Psoas muscle (tissue), 8 donors: ENCODE results near the gene FAM184A. TPM values are rescaled to one million over a fixed set of nuclear protein-coding genes. Genes with fewer than 3 reads are reported as not detected.

ENCODE experiments used
- ATAC-seq, 4 donors: fragments of 200-7000 bp; cut with Tn5 transposase; one replicate each; pipeline ENCODE4 v1.9.1; 2020; ENCODE audit warnings: moderate library complexity in 3 of 4, mild to moderate bottlenecking in 2 of 4
- DNase-seq, 2 donors: peaks; one replicate each; pipeline ENCODE4 v3.0.0-alpha.2; 2020
- H3K27ac ChIP-seq: fragments of 200-600 bp; one replicate; pipeline ENCODE4 v1.8.0; 2022
- H3K27me3 ChIP-seq, 3 donors: fragments of 200-600 bp in 1 of 3; one replicate each; pipeline versions ENCODE4 v1.6.1 to v1.8.0; 2013 to 2022; ENCODE audit warnings: low read length in 2 of 3, mild to moderate bottlenecking in 2 of 3, moderate library complexity in 1 of 3; ENCODE audit not compliant: insufficient read depth in 3 of 3
- H3K36me3 ChIP-seq, 2 donors: fragments of 200-600 bp in 1 of 2; one replicate each; pipeline versions ENCODE4 v1.6.1 to v1.8.0; 2013 to 2022; ENCODE audit warnings: low read depth in 1 of 2, mild to moderate bottlenecking in 1 of 2, moderate library complexity in 1 of 2; ENCODE audit not compliant: insufficient read depth in 1 of 2
- H3K4me1 ChIP-seq: fragments of 200-600 bp; one replicate; pipeline ENCODE4 v1.8.0; 2022
- H3K4me3 ChIP-seq: fragments of 200-600 bp; one replicate; pipeline ENCODE4 v1.8.0; 2022; ENCODE audit warnings: mild to moderate bottlenecking
- H3K9me3 ChIP-seq: fragments of 200-600 bp; one replicate; pipeline ENCODE4 v1.8.0; 2022
- WGBS, 3 donors: extraction: QIAGEN DNeasy Blood & Tissue Kit; methylation state at CpG; one replicate each; pipeline versions ENCODE4 v1.1.6 to v1.1.7; 2013; 5-methylcytosine and 5-hydroxymethylcytosine counted together
- intact Hi-C, 2 donors: fragments of 100-400 bp; cut with DNase I; formaldehyde crosslinking; loops; one replicate each; pipeline versions ENCODE4 v1.11.0 to v1.14.2; 2022
- polyA plus RNA-seq, 3 donors: library from polyadenylated mRNA; stranded (reverse); fragments of 200-250 nt; gene quantifications; one replicate each; pipeline ENCODE4 v1.2.3, GENCODE V29; 2013
- total RNA-seq, 4 donors: library from RNA; stranded (reverse); fragmentation: NEBNext Ultra II Directional in 2 of 4; extraction: Animal tissue kit (Norgen Biotek cat#: 25700) in 2 of 4; gene quantifications; one replicate each; pipeline versions ENCODE4 v1.2.1 to v1.2.4, GENCODE V29; 2021 to 2023
- TF ChIP-seq, protein P1 (sequence below): fragments of 200-600 bp; IDR thresholded peaks from one replicate; pipeline ENCODE4 v1.8.0; 2022; ENCODE audit warnings: antibody characterized with exemption
- donor health status: healthy with polysubstance abuse.
- donor health status: DM: no; HTN: no; CAD: no; lungs with moderate emphysema.
- donor health status: Bipolar disorder and iron deficiency.
- donor health status: healthy.
- donor health status: DM: yes; HTN: yes; CAD: no.
- donor health status: DM: no; HTN: no; CAD: no.
- donor health status: DM: no; HTN: no; CAD: no.
- donor health status: DM: yes; HTN: yes; CAD: no.

Gene FAM184A
- total and polyA plus RNA-seq, 7 donors, result 0.14 to 0.52 (median 0.39) TPM

DNA sequence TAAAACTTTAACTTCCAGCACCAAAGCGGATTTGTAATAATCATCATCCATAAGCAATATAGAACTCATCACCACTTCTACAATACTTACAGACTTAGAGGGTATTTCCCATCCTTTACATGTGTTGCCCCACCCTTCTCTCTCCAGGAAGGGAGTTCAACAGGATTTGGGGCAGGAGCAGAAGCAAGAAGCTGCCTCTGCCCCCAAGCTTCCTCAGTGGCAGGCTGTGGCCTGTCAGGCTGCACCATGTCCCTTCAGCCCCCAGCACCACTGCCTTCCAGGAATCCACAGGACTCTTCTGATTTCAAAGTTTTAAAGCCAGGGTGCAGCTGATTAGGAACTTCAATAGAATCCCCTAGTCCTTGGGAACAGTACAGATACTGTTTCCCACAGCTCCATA lies 106.8 kb downstream of the FAM184A start:
- no peaks in the 10 kb centered on the region for H3K36me3 ChIP-seq
- 97 to 100% (median 99%) methylated on average over 1 of the region's 1 CpG for WGBS, 3 donors
- no peak overlapping the region for H3K4me3 ChIP-seq
- no peak for DNase-seq
- no peaks in the 10 kb centered on the region for H3K9me3 ChIP-seq
- TF ChIP-seq, protein P1, sequence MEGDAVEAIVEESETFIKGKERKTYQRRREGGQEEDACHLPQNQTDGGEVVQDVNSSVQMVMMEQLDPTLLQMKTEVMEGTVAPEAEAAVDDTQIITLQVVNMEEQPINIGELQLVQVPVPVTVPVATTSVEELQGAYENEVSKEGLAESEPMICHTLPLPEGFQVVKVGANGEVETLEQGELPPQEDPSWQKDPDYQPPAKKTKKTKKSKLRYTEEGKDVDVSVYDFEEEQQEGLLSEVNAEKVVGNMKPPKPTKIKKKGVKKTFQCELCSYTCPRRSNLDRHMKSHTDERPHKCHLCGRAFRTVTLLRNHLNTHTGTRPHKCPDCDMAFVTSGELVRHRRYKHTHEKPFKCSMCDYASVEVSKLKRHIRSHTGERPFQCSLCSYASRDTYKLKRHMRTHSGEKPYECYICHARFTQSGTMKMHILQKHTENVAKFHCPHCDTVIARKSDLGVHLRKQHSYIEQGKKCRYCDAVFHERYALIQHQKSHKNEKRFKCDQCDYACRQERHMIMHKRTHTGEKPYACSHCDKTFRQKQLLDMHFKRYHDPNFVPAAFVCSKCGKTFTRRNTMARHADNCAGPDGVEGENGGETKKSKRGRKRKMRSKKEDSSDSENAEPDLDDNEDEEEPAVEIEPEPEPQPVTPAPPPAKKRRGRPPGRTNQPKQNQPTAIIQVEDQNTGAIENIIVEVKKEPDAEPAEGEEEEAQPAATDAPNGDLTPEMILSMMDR, result no peak
- H3K27ac ChIP-seq, result no peak overlapping the region
- intact Hi-C loops, result no loop called here
- no peaks in the 10 kb centered on the region for H3K4me1 ChIP-seq
- ATAC-seq, result no peak
- H3K27me3 ChIP-seq, result no peaks in the 10 kb centered on the region

DNA sequence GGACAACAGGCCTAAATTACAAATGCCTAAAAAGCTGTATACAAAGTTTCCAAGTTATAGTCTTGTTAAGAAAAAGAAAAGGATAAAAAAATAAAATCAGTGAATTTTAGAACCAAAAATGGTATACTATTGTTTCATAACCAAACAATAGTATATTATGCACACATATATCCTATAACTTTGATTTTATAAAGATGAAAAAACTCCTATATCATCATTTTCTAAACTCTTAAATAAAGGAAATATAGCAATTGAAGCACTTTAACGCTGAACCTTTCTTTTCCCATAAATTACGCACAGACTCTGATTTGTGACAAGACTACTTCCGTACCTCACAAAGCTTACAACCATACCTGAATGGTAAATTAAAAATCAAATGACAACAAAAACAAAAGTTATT lies 107.6 kb downstream of the FAM184A start:
- TF ChIP-seq, protein P1, result no peak

DNA sequence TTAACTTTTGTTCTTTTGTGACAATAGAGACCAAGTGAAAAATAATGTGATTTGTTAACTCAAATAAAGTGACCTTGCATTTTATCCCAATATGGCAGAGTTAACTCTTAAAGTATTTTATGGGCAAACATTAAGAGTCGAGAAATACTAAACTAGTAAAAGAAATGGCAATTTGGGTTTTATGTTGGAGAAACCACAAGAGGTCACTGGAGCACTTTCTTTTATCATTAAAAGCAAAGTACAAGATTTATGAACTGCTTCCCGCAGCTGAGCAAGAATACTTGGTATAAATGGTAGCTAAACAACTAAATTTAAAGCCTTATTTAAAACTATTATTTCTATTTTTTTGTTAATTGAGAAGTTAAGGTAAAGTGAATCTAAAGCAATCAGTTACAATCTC lies 110.0 kb downstream of the FAM184A start:
- H3K27me3 ChIP-seq, result no peaks in the 10 kb centered on the region
- ATAC-seq (no peak), DNase-seq (no peak)
- no peaks in the 10 kb centered on the region for H3K36me3 ChIP-seq
- TF ChIP-seq, protein P1, result peak; percentile 44
- intact Hi-C loops, result no loop called here
- WGBS, 3 donors, result 15 to 20% (median 19%) methylated on average over 2 of the region's 2 CpGs
- H3K9me3 ChIP-seq, result no peaks in the 10 kb centered on the region
- no peak overlapping the region for H3K27ac ChIP-seq
- no peak overlapping the region for H3K4me3 ChIP-seq
- no peaks in the 10 kb centered on the region for H3K4me1 ChIP-seq

More for the DNA sequence above, 107.6 kb downstream of the FAM184A start:
- Histone ChIP-seq H3K4me3 (no peak overlapping the region), H3K27me3 (no peaks in the 10 kb centered on the region), H3K9me3 (no peaks in the 10 kb centered on the region), H3K27ac (no peak overlapping the region), H3K36me3 (no peaks in the 10 kb centered on the region), H3K4me1 (no peaks in the 10 kb centered on the region)
- intact Hi-C loops, result no loop called here
- DNase-seq (no peak), ATAC-seq (no peak)
- WGBS, 3 donors, result 91 to 96% (median 93%) methylated on average over 3 of the region's 3 CpGs

DNA sequence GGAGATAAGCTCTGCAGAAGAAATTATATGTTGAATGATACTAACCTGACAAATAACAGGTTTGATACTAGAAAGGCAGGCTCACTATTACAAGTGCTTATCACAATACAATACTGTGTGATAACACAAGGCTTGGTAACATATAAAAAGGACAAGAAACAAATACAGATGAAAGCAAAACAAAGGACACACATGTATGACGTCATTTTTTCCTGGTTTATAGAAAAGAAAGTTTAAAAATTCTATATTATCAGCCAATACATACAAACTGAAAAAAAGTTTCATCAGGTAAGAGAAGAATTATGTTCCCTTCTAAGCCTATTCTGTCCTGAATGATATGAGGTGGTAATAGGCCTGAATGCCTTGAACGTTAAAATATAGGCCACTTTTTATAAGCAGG lies 111.2 kb downstream of the FAM184A start:
- DNase-seq (no peak), ATAC-seq (no peak)
- Histone ChIP-seq H3K27me3 (no peaks in the 10 kb centered on the region), H3K9me3 (no peaks in the 10 kb centered on the region), H3K4me1 (no peaks in the 10 kb centered on the region), H3K36me3 (no peaks in the 10 kb centered on the region), H3K27ac (no peak overlapping the region), H3K4me3 (no peak overlapping the region)
- intact Hi-C loops, result loop anchor here (2.0 kb wide), 2 partner anchors 142 to 144 kb away; no protein-coding TSS in a partner anchor
- TF ChIP-seq, protein P1, result no peak
- 73 to 87% (median 84%) methylated on average over 2 of the region's 2 CpGs for WGBS, 3 donors

DNA sequence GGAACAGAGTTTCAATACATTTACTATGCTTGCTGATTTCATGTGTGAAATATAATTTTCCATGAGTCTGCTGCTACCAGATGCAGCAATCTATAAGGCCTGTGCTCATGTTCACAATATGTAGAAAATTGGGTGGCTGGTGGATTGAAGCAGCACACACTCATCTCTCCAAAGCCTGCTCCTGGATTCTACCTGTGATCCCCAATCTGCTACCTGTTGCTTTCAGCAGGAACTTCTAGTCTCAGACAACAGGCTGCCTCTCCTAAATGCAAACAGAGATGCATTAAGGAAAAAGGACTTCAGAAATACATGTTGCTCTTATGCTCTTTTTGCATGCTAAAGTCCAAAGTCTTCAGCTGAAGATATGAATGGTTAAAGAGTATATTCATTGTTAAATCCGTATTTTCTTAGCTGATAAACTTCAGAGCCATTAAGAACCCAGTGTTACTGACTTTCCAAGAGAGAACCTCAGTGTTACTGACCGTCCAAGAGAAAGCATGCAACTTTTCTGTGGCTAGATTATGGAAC lies 112.6 kb downstream of the FAM184A start:
- 80 to 87% (median 87%) methylated on average over 2 of the region's 2 CpGs for WGBS, 3 donors
- Histone ChIP-seq H3K27ac (no peak overlapping the region), H3K36me3 (no peaks in the 10 kb centered on the region), H3K27me3 (no peaks in the 10 kb centered on the region), H3K9me3 (no peaks in the 10 kb centered on the region), H3K4me3 (no peak overlapping the region), H3K4me1 (no peaks in the 10 kb centered on the region)
- ATAC-seq (no peak), DNase-seq (no peak)
- TF ChIP-seq, protein P1, result no peak
- intact Hi-C loops, result loop anchor here (2.0 kb wide), 2 partner anchors 143 to 145 kb away; no protein-coding TSS in a partner anchor
